Mucosa of stomach (tissue), 1 donor: ENCODE data around the gene MSRB3.
"Not testable (repeated sequence)": the region's sequence is repeated elsewhere in the genome, so short reads cannot be mapped to it uniquely, and the experiment has no call there.

Experiments used
- H3K27me3 ChIP-seq: one replicate; pipeline ENCODE4 v1.7.0; 2013; ENCODE audit warnings: mild to moderate bottlenecking, low read length; ENCODE audit not compliant: control insufficient read depth, insufficient read depth
- H3K36me3 ChIP-seq: one replicate; pipeline ENCODE4 v1.7.0; 2013; ENCODE audit warnings: low read length; ENCODE audit not compliant: control insufficient read depth, insufficient read depth
- H3K4me1 ChIP-seq: one replicate; pipeline ENCODE4 v1.7.0; 2013; ENCODE audit warnings: mild to moderate bottlenecking, low read length; ENCODE audit not compliant: control insufficient read depth, insufficient read depth
- H3K4me3 ChIP-seq: one replicate; pipeline ENCODE4 v1.7.0; 2013; ENCODE audit warnings: low read length
- H3K9ac ChIP-seq: one replicate; pipeline ENCODE4 v1.7.0; 2013; ENCODE audit warnings: mild to moderate bottlenecking, low read length, moderate library complexity
- H3K9me3 ChIP-seq: one replicate; pipeline ENCODE4 v1.7.0; 2013; ENCODE audit warnings: mild to moderate bottlenecking, low read length, moderate library complexity; ENCODE audit not compliant: control insufficient read depth
- donor health status: Pancreatic carcinoma.

The MSRB3 gene

GRCh38 chr12:65466911-65467310, 188.4 kb downstream of the MSRB3 start:
- Histone ChIP-seq H3K27me3 (no peaks in the 10 kb centered on the region), H3K9me3 (no peaks in the 10 kb centered on the region), H3K9ac (no peak overlapping the region), H3K36me3 (no peaks in the 10 kb centered on the region), H3K4me1 (no peaks in the 10 kb centered on the region), H3K4me3 (no peak overlapping the region)

- no peaks in the 10 kb centered on the region for H3K4me1 ChIP-seq
- H3K9ac ChIP-seq = no peak overlapping the region
- H3K9me3 ChIP-seq = no peaks in the 10 kb centered on the region
- H3K36me3 ChIP-seq = no peaks in the 10 kb centered on the region
- no peaks in the 10 kb centered on the region for H3K27me3 ChIP-seq
- no peak overlapping the region for H3K4me3 ChIP-seq
These were observed 191.8 kb downstream of the MSRB3 start for GRCh38 chr12:65470256-65470655.

GRCh38 chr12:65472079-65472478, 193.6 kb downstream of the MSRB3 start:
- Histone ChIP-seq H3K36me3 (no peaks in the 10 kb centered on the region), H3K9ac (no peak overlapping the region), H3K27me3 (no peaks in the 10 kb centered on the region), H3K4me3 (no peak overlapping the region), H3K4me1 (no peaks in the 10 kb centered on the region), H3K9me3 (no peaks in the 10 kb centered on the region)

DNA sequence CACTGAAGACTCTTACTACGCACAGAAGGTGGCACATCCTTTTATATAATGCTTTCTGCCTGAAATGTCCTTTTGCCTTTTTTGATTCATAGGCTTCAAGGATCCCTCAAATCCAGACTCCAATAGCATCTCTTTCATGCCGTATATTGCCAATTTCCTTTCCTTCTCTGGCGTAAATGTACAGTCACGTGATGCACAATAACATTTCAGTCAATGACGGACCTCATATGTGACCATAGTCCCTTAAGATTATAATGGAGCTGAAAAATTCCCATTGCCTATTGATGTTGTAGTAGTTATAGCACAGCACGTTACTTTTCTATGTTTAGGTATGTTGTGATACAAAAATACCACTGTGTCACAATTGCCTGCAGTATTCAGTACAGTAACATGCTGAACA, 196.3 kb downstream of the MSRB3 start:
- no peak overlapping the region for H3K9ac ChIP-seq
- no peaks in the 10 kb centered on the region for H3K27me3 ChIP-seq
- no peaks in the 10 kb centered on the region for H3K36me3 ChIP-seq
- no peaks in the 10 kb centered on the region for H3K4me1 ChIP-seq
- no peaks in the 10 kb centered on the region for H3K9me3 ChIP-seq
- H3K4me3 ChIP-seq = no peak overlapping the region

- Histone ChIP-seq H3K36me3 (no peaks in the 10 kb centered on the region), H3K27me3 (no peaks in the 10 kb centered on the region), H3K4me1 (no peaks in the 10 kb centered on the region), H3K4me3 (no peak overlapping the region), H3K9ac (no peak overlapping the region), H3K9me3 (no peaks in the 10 kb centered on the region)
These were observed 199.2 kb downstream of the MSRB3 start for GRCh38 chr12:65477721-65478120.

DNA sequence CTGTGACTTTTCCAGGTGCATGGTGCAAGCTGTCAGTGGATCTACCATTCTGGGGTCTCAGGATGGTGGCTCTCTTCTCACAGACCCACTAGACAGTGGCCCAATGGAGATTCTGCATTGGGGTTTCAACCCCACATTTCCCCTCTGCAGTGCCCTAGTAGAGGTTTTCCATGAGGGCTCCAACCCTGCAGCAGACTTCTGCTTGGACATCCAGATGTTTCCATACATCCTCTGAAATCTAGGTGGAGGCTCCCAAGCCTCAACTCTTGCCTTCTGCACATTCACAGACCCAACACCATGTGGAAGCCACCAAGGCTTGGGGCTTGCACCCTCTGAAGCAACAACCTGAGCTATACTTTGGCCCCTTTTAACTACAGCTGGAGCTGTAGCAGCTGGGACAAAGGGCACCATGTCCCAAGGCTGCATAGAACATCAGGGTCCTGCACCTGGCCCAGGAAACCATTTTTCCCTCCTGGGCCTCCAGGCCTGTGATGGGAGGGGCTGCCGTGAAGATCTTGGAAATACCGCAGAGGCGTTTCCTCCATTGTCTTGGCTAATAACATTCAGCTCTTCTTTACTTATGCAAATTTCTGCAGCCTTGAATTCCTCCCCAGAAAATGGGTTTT, 205.5 kb downstream of the MSRB3 start:
- not testable (repeated sequence) for H3K4me1 ChIP-seq, H3K4me3 ChIP-seq, H3K9ac ChIP-seq, H3K36me3 ChIP-seq, H3K9me3 ChIP-seq, H3K27me3 ChIP-seq

DNA sequence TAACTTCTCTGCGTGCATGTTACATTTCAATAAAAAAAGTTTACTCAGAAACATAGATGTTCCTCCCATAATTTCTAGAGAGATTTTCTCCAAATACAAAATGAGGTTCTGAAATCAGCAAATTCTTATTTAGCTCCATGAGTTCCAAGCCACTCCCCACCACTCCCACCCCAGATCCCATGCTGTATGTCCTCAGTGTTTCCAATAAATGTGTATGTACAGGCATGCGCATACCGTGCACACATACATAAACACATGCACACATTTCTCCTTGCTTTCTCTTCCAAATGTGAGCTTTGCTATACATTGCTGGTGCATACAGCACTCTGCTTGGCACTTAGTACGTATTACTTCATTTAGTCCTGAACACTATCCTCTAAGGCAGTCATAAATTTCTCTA, 209.7 kb downstream of the MSRB3 start:
- Histone ChIP-seq H3K9ac (no peak overlapping the region), H3K9me3 (no peaks in the 10 kb centered on the region), H3K27me3 (no peaks in the 10 kb centered on the region), H3K4me3 (no peak overlapping the region), H3K36me3 (no peaks in the 10 kb centered on the region), H3K4me1 (no peaks in the 10 kb centered on the region)

DNA sequence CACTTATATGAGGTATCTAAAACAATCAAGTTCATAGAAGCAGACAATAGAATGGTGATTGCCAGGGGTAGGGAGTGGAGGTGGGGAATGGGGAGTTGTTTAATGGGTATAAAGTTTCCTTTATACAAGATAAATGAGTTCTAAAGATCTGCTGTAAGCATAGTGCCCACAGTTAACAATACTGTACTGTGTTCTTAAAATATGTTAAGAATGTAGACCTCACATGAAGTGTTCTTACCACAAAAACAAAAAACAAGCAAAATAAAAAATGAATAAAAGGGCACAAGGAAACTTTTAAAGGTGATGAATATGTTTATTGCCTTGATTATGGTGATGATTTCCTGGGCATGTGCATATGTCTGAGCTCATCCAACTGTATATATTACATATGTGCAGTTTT, 211.8 kb downstream of the MSRB3 start:
- H3K9ac ChIP-seq = no peak overlapping the region
- H3K27me3 ChIP-seq = no peaks in the 10 kb centered on the region
- peaks cover 8% of the 10 kb centered on the region for H3K4me1 ChIP-seq
- no peak overlapping the region for H3K4me3 ChIP-seq
- no peaks in the 10 kb centered on the region for H3K9me3 ChIP-seq
- no peaks in the 10 kb centered on the region for H3K36me3 ChIP-seq

GRCh38 chr12:65492998-65493912, 214.8 kb downstream of the MSRB3 start:
- Histone ChIP-seq H3K9ac (no peak overlapping the region), H3K36me3 (no peaks in the 10 kb centered on the region), H3K27me3 (no peaks in the 10 kb centered on the region), H3K4me3 (no peak overlapping the region), H3K9me3 (no peaks in the 10 kb centered on the region), H3K4me1 (peaks cover 8% of the 10 kb centered on the region)

DNA sequence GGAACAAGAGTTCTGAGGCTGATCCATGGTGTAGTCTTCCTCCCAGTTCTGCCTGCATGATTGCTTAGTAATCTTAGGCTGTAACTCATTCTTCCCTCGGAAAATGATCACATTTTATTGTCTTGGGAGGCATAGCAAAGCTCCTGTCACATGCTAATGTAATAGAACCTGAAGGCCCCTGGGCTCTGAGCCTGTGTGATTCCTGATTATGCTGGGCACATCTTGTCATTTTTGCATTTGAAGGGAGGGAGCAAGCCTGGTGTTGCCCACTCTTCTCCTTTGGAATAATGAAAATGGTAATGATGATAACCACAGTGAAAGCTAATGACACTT, 215.4 kb downstream of the MSRB3 start:
- Histone ChIP-seq H3K9ac (no peak overlapping the region), H3K36me3 (no peaks in the 10 kb centered on the region), H3K4me3 (no peak overlapping the region), H3K27me3 (no peaks in the 10 kb centered on the region), H3K4me1 (peaks cover 8% of the 10 kb centered on the region), H3K9me3 (no peaks in the 10 kb centered on the region)

DNA sequence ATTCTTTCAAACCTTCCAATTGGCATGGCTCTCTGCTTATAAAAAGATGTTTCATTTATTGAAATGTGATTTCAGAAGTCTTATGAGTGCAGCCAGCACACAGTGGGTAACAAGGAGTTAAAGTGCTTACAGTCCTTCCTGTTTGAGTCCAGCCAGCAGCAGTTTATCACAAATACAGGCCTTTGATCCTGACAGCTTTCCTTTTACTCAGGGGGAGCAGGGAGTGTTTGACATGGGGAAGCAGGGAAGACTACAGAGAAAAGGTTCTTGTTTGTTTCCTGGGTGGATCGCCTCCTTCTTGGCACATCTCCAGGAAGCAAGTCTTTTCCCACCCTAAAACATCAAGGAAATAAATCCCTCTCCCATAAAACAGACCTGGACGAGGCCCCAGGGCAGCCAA, 216.1 kb downstream of the MSRB3 start:
- Histone ChIP-seq H3K4me1 (peaks cover 8% of the 10 kb centered on the region), H3K9me3 (no peaks in the 10 kb centered on the region), H3K27me3 (no peaks in the 10 kb centered on the region), H3K4me3 (no peak overlapping the region), H3K36me3 (no peaks in the 10 kb centered on the region), H3K9ac (no peak overlapping the region)

DNA sequence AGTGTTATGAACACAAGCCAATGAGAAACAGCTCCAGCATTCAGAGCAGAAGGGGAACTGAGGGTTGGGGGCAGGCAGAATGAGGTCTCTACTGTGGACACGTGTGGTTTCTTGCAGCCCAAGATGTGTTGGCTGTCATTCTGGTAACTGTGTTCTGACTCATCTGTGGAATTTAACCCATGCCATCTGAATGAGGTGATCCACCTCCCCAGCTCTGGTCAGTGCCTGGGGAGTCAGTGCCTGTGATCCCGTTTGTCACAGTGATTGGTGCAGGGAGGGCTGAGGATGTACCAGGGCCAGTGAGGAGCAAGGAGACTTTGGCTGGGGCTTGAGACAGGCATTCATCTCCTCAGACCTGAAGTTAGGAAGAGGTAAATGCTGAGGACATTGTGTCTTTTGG, 216.8 kb downstream of the MSRB3 start:
- no peaks in the 10 kb centered on the region for H3K9me3 ChIP-seq
- no peaks in the 10 kb centered on the region for H3K27me3 ChIP-seq
- H3K9ac ChIP-seq = no peak overlapping the region
- H3K4me3 ChIP-seq = no peak overlapping the region
- H3K36me3 ChIP-seq = no peaks in the 10 kb centered on the region
- peaks cover 8% of the 10 kb centered on the region for H3K4me1 ChIP-seq
